SK-N-SH (cell line): Measurements from ENCODE around the gene PFDN1.

Experiments
- EZH2phosphoT487 ChIP-seq: fragments of 200-600 bp; sonication (generic); IDR thresholded peaks from 2 replicates; pipeline ENCODE4 v1.6.1; 2017; ENCODE audit warnings: low read depth, mixed run types, mild to moderate bottlenecking, antibody characterized with exemption, moderate library complexity, borderline replicate concordance
- MAX ChIP-seq: IDR thresholded peaks from 2 replicates; pipeline ENCODE4 v1.4.0; 2012; ENCODE audit warnings: low read depth
- POLR2AphosphoS5 ChIP-seq: IDR thresholded peaks from 2 replicates; pipeline ENCODE4 v1.6.1; 2012; ENCODE audit warnings: low read depth, low read length

DNA sequence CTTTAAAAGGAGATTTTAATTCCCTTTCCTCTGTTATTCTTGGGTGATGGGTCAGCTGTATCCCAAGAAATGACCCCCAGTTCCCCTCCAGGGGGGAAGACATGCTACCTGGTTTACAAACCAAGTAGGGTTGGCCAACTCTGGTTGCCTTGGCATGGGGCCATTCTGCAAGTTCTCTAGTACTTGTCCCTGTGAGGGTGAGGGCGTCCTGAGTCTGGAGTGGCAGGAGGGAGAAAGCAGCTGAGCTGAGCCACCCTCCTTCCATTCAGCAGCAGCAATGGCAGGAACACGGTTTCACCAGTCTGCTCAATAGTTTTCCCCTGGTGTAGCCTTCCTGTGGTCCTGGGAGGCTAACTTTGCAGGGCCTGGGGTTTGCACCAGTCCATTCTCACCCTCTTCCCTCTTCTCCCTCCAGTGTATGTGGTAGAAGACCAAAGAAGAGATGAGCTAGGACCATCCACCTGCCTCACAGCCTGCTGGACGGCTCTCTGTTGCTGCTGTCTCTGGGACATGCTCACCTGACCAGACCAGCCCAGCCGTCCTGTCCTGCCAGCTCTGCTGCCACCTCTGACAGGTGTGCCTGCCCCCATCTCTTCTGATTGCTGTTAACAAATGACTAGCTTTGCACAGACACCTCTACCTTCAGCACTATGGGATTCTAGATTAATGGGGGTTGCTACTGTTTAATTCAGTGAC, 59.9 kb downstream of the PFDN1 start:
- TF ChIP-seq EZH2phosphoT487: no peak
- no peak for TF ChIP-seq POLR2AphosphoS5
- TF ChIP-seq MAX: no peak
